ENCODE data around the gene FZR1. TPM values are rescaled to one million over a fixed set of nuclear protein-coding genes. Genes with fewer than 3 reads are reported as not detected.

The FZR1 gene
- total RNA-seq, 1 experiment from 2014 or later, result 51.4 TPM

- Histone ChIP-seq H3K79me2 (ENCODE audit: insufficient read depth, low read length) (no peaks in the 10 kb centered on the region), H4K91ac (ENCODE audit: insufficient read length, low read depth, low read length) (no peak overlapping the region), H3K14ac (ENCODE audit: insufficient read depth, low read length) (no peak overlapping the region), H4K20me1 (ENCODE audit: control insufficient read depth, insufficient read depth, insufficient read length) (no peaks in the 10 kb centered on the region), H3T11ph (ENCODE audit: low read length) (no peak overlapping the region), H3K4ac (ENCODE audit: low read depth, low read length) (no peak overlapping the region), H3K56ac (ENCODE audit: insufficient read length, low read depth, low read length) (no peak overlapping the region), H3K4me2 (ENCODE audit: insufficient read depth, insufficient read length, low read length) (no peak overlapping the region), H3K23me2 (ENCODE audit: insufficient read length, low read depth, low read length, poor library complexity, severe bottlenecking) (peaks cover 3% of the 10 kb centered on the region), H2BK15ac (ENCODE audit: low read depth, low read length) (no peak overlapping the region), H3K23ac (ENCODE audit: insufficient read length, low read depth, low read length) (no peak overlapping the region), H2BK12ac (ENCODE audit: insufficient read length, low read depth, low read length) (no peak overlapping the region), H3K9me3 (ENCODE audit: control insufficient read depth, low read depth, low read length) (no peaks in the 10 kb centered on the region), H3K4me1 (ENCODE audit: insufficient read depth, low read length) (no peaks in the 10 kb centered on the region; the same call in 1 of the 2 replicates), H2BK5ac (ENCODE audit: insufficient read length, low read length) (no peak overlapping the region), H3K27me3 (ENCODE audit: insufficient read depth, low read length) (peaks cover 17% of the 10 kb centered on the region), H4K8ac (replicated peaks; ENCODE audit: insufficient read length, low read depth, low read length) (no peak overlapping the region), H2BK120ac (ENCODE audit: low read depth, low read length, poor library complexity, severe bottlenecking) (no peak overlapping the region), H2AK5ac (ENCODE audit: insufficient read length, low read length) (no peak overlapping the region), H3K9ac (ENCODE audit: extremely low read depth, insufficient read length, low read length) (no peak overlapping the region), H2AFZ (ENCODE audit: low read length) (no peak overlapping the region), H3K18ac (ENCODE audit: insufficient read length, low read depth, low read length) (no peak overlapping the region), H4K5ac (ENCODE audit: insufficient read length, low read depth, low read length) (no peak overlapping the region), H3K27ac (ENCODE audit: insufficient read length, low read depth, low read length) (no peak overlapping the region), H2BK20ac (ENCODE audit: low read depth, low read length, poor library complexity, severe bottlenecking) (no peak overlapping the region), H3K79me1 (ENCODE audit: insufficient read depth, low read depth, low read length, poor library complexity, severe bottlenecking) (no peaks in the 10 kb centered on the region)
- no peak for DNase-seq
- Mint-ChIP-seq H3K9me3 (no peaks in the 10 kb centered on the region), H3K27me3 (ENCODE audit: low read depth) (peaks cover 75% of the 10 kb centered on the region), H3K36me3 (ENCODE audit: insufficient read depth in 1 of 3, low read depth in 3 of 3) (no peaks in the 10 kb centered on the region), H3K27ac (no peak overlapping the region), H3K4me1 (peaks cover 14 to 30% of the 10 kb centered on the region in 2 experiments), H3K4me3 (0 out of 5 replicates have a peak overlapping the region, but pooled peaks of 1 of the 2 experiments have one; percentile 20)
- no peak for TF ChIP-seq CTCF (conservative IDR thresholded peaks at IDR 0.05)
- WGBS (ENCODE audit: extremely low coverage, insufficient read length, low lambda C conversion rate), result no CpG with 5 or more reads among the region's 15 CpGs
These were observed 46.0 kb upstream of the FZR1 start for GRCh38 chr19:3459965-3460582.

All from H9 (cell line).